Upper lobe of left lung (tissue), 4 donors: ENCODE measurements around the gene LGMN.

Source experiments
- CTCF ChIP-seq, 6 experiments: fragments of 450-650 bp in 4 of 6; fragments of 200-600 bp in 2 of 6; sonication (generic) in 2 of 6; IDR thresholded peaks; one replicate each; pipeline ENCODE4 v1.5.1; 2016 to 2019; ENCODE audit warnings: antibody characterized with exemption in 6 of 6
- EP300 ChIP-seq, 4 donors: sonication (generic); formaldehyde crosslinking; IDR thresholded peaks; one replicate each; pipeline ENCODE4 v1.5.1; 2017; ENCODE audit warnings: antibody characterized with exemption in 4 of 4, control low read depth in 2 of 4
- POLR2A ChIP-seq, 4 donors: fragments of 450-650 bp; IDR thresholded peaks; one replicate each; pipeline ENCODE4 v1.5.1; 2016 to 2017; ENCODE audit warnings: antibody characterized with exemption in 4 of 4, mild to moderate bottlenecking in 2 of 4
- POLR2AphosphoS5 ChIP-seq, 2 donors: sonication (generic); formaldehyde crosslinking; IDR thresholded peaks; one replicate each; pipeline ENCODE4 v1.5.1; 2017; ENCODE audit warnings: antibody characterized with exemption in 2 of 2

GRCh38 chr14:92687681-92688433 is 60.6 kb downstream of the LGMN start:
- TF ChIP-seq CTCF (IDR thresholded peaks at IDR 0.05) (peak in 1 of 6 experiments; percentile 14), POLR2A (IDR thresholded peaks at IDR 0.05) (peak in 2 of 4 donors; percentile 32 to 35), EP300 (IDR thresholded peaks at IDR 0.05) (no peak), POLR2AphosphoS5 (IDR thresholded peaks at IDR 0.05) (no peak)
